ENCODE results near the gene FDX2.

The FDX2 gene

DNA sequence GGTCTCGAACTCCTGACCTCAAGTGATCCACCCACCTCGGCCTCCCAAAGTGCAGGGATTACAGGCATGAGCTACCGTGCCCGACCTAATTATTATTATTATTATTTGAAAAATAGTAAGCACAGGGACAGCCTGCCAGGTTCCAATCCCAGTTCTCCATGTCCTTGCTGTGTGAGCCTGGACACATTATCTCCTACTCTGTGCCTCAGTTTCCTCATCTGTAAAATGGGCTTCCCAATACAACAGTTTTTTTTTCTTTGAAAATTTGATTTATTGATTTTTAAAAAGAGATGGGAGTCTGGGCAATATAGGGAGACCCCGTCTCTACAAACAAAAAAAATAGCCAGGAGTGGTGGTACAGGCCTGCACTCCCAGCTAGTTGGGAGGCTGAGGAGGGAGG, 9.5 kb downstream of the FDX2 start:
- intact Hi-C loops (cut with DNase I), result no loop called here

DNA sequence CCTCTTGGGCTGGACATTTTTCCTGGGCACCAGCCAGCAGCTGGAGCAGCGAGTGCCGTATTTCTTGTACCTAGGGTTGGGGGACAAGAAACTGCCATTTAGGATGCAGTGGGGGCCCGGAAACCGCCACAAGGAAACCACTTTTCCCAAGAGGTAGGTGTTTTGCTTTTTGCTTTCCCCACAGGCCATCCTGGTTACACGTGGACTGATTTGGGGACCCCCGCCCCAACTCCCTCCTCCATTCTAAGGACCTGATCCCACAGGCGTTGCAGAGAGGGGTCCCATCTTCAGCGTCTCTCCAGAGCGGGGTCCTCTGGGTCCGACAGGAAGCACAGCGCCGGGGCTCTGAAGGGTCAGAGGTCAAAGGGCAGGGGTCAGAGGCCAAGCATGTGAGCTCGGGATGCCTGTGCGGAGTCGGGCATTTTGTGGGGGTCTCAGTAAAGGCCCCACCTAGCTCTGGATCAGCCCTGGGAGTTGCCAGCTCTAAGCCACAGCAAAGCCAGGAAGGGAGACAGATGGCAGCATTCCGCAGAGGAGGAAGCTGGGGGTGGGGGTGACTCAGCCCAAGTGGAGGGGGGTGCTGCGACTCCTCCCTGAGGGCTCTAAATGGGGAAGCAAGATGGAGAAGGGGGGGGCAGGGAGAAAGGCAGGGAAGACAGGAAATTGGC, 10.5 kb downstream of the FDX2 start:
- peak in 9 of 10 donors; percentile 44 to 95 (median 70) for DNase-seq
- intact Hi-C loops (cut with DNase I), result no loop called here

More for the DNA sequence above, 9.5 kb downstream of the FDX2 start:
- DNase-seq, result no peak

DNA sequence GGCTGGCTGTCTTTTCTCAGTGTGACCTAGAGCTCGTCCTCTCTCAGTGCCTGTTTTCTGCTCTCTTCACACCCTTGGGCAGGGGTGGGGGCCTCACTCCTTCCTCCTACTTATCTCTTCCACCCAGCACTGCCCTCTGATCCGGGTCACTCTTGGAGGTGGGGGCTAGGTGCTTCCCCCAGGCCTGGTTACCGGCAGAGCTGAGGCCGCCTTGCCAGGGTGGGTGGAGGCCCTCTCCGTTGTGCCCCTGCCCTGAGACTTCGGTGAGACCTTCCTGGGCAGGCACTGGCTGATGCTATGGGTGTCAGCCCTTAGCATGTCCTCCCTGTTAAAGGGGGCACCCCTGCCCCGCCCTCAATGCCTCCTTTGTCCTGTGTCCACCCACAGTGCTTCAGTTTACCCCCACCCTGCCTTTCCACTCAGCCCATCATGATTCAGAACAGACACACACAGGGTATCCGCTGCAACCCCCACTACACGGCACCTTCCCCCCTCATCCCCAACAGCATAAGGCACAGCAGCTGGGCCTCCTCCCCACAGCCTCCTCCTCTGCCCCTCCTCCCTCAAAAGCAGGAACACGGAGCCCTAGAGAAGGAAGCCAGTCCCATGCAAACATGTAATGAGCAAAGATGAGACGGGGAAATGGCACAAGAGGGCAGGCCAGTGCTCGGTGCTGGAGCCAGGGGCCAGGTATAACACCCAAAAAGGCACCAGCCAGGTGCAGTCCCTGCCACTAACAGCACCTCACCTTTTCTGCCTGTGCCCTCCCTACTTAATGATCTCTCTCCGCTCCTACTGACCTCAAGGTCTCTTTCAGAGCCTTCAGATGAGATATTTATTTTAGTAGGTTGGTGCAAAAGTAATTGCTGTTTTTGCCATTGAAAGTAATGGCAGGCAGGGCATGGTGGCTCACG, 16.0 kb downstream of the FDX2 start:
- DNase-seq, result peak in 4 of 10 donors; percentile 36 to 93 (median 66)
- intact Hi-C loops (cut with DNase I), result no loop called here

DNA sequence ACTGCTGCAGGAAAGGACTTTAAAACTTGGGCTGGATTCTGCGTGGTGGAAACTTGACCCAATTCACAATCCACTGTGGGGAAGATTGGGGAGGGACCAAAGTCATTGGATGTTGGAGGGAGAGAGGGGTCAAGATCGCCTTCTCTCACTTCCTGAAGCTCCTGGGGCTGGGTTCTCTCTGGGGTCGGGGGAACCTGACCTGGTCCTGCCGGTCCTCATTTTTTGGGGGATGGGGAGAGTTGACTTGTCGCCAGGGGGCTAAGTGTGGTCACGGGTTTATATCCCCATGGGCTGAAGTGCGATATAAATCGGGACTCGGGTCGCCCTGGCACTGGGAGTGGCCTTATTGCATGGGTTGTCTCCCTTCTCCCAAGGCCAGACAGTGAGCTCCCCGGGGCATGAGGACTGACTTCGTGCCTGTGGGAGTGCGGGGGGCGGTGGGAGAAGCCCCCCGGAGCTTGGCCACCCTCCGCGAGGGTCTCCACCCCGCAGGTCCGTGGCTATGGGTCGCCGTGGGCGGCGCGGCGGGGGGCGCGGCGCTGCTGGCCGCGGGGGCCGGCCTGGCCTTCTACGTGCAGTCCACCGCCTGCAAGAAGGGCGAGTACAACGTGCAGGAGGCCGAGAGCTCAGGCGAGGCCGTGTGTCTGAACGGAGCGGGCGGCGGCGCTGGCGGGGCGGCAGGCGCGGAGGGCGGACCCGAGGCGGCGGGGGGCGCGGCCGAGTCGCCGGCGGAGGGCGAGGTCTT, 19.8 kb downstream of the FDX2 start:
- intact Hi-C loops (cut with DNase I), result no loop called here
- DNase-seq, result no peak

DNA sequence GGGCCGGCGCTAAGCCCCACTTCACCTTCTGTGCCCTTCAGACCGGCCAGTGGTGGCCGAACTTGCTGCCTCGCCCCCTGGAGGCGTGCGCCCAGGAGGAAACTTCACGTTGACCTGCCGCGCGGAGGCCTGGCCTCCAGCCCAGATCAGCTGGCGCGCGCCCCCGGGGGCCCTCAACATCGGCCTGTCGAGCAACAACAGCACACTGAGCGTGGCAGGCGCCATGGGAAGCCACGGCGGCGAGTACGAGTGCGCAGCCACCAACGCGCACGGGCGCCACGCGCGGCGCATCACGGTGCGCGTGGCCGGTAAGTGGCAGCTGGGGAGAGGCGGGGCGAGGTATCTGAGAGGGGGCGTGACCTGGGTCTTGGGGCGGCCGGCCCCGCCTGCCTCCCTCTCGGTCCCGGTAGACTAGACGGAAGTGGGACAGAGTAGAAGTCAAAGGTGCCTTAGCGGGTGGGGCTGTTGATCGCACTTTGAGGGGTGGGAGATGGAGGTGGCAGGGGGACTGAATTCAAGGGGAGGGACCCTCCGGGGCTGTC, 20.4 kb downstream of the FDX2 start:
- intact Hi-C loops (cut with DNase I), result no loop called here

DNA sequence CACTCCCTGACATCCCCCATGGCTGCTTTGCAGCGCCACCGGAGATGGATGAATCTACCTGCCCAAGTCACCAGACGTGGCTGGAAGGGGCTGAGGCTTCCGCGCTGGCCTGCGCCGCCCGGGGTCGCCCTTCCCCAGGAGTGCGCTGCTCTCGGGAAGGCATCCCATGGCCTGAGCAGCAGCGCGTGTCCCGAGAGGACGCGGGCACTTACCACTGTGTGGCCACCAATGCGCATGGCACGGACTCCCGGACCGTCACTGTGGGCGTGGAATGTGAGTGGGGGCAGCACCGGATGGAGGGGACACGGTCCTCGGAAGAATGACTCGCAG, 21.5 kb downstream of the FDX2 start:
- intact Hi-C loops (cut with DNase I), result no loop called here
- no peak for DNase-seq

More for the DNA sequence above, 20.4 kb downstream of the FDX2 start:
- DNase-seq, result peak in 1 of 10 donors; percentile 84

DNA sequence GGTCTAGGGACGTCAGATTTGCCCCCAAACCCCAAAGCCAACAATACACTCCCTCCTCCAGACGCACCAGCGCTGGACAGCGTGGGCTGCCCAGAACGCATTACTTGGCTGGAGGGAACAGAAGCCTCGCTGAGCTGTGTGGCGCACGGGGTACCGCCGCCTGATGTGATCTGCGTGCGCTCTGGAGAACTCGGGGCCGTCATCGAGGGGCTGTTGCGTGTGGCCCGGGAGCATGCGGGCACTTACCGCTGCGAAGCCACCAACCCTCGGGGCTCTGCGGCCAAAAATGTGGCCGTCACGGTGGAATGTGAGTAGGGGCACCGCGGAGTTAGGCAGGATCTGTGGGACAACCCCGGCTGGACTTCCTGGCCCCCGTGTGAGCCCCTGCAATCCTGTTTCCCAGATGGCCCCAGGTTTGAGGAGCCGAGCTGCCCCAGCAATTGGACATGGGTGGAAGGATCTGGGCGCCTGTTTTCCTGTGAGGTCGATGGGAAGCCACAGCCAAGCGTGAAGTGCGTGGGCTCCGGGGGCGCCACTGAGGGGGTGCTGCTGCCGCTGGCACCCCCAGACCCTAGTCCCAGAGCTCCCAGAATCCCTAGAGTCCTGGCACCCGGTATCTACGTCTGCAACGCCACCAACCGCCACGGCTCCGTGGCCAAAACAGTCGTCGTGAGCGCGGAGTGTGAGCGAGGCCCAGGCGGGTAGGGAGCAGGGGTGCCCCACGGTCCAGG, 22.0 kb downstream of the FDX2 start:
- intact Hi-C loops (cut with DNase I), result no loop called here
- DNase-seq, result peak in 1 of 10 donors; percentile 68

DNA sequence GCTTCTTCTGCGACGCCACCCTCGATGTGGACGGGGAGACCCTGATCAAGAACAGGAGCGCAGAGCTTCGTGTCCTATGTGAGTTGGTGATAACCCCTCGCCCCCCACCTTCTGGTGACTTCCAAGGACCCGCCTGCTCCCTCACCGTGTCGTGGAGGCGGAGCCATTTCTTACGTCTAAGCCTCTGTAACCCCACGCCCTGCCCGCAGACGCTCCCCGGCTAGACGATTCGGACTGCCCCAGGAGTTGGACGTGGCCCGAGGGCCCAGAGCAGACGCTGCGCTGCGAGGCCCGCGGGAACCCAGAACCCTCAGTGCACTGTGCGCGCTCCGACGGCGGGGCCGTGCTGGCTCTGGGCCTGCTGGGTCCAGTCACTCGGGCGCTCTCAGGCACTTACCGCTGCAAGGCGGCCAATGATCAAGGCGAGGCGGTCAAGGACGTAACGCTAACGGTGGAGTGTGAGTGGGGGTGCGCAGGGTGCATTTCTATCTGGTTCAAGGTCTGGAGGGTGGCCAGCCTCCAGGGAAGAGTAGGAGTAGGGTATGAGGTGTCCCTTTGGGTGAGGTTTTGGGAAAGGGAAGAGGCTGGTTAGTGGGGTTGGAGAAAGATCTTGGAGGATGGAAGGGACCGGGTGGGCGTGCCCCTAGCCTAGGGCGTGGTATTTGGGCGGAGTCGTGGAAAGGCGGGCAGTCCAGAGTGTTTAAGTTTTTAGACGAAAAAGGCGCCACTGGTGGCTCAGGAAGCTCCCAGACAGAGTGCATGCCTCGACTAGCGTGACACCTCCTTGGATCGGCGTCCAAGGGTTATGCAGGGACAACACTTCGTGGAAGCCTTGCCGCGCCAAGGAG, 22.8 kb downstream of the FDX2 start:
- intact Hi-C loops (cut with DNase I), result no loop called here

DNA sequence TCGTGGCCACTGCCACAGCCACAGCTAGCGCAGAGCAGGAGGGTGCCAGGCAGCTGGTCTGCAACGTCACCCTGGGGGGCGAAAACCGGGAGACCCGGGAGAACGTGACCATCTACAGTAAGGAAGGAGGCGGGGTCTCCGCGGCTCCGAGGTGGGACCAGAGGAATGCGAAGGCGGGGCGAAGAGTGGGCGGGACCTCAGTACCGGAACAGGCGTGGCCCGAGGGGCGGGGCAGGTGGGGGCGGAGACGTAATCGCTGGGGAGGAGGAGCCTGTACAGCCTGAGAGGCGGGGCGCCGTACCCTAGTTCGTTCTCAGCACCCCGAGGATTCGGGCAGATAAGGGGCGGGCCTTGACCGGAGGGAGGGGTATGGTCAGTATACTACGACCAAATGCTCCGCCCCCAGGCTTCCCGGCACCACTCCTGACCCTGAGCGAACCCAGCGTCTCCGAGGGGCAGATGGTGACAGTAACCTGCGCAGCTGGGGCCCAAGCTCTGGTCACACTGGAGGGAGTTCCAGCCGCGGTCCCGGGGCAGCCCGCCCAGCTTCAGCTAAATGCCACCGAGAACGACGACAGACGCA, 23.5 kb downstream of the FDX2 start:
- intact Hi-C loops (cut with DNase I), result no loop called here
- peak in 8 of 10 donors; percentile 43 to 95 (median 65) for DNase-seq

More for the DNA sequence above, 22.8 kb downstream of the FDX2 start:
- peak in 1 of 10 donors; percentile 62 for DNase-seq

DNA sequence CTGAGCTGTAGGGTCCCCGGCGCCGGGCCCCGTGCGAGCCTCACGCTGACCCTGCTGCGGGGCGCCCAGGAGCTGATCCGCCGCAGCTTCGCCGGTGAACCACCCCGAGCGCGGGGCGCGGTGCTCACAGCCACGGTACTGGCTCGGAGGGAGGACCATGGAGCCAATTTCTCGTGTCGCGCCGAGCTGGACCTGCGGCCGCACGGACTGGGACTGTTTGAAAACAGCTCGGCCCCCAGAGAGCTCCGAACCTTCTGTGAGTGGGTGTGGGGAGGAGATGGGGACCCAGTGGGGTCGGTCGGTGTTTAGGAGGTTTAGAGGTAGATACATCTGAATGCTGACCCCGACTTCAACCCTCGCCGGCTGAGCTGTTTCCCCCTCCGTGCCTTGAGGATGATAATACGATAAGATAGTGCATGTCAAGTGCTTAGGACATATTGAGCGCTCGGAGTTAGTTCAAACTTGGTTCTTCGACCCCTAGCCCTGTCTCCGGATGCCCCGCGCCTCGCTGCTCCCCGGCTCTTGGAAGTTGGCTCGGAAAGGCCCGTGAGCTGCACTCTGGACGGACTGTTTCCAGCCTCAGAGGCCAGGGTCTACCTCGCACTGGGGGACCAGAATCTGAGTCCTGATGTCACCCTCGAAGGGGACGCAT, 24.1 kb downstream of the FDX2 start:
- intact Hi-C loops (cut with DNase I), result no loop called here
- DNase-seq, result no peak

DNA sequence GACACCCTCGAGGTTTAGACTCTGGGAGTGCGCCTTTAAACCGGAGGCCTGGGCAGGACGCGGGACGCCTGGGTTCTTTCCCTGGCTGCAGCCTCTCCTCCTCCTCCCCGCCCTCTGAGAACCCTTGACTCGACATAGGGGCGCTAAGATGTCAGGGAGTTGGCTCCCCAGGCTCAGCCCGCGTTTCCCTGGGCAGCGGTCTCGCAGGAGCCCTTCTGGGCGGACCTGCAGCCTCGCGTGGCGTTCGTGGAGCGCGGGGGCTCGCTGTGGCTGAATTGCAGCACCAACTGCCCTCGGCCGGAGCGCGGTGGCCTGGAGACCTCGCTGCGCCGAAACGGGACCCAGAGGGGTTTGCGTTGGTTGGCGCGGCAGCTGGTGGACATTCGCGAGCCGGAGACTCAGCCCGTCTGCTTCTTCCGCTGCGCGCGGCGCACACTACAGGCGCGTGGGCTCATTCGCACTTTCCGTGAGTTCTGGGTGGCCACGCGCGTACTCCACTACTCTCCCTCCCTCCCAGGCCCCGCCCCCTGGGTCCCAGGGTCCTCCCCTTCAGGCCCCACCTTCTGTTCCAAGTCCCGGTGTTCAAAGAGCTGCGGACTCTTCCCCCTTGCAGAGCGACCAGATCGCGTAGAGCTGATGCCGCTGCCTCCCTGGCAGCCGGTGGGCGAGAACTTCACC, 24.8 kb downstream of the FDX2 start:
- peak in 6 of 10 donors; percentile 53 to 94 (median 75) for DNase-seq

DNA sequence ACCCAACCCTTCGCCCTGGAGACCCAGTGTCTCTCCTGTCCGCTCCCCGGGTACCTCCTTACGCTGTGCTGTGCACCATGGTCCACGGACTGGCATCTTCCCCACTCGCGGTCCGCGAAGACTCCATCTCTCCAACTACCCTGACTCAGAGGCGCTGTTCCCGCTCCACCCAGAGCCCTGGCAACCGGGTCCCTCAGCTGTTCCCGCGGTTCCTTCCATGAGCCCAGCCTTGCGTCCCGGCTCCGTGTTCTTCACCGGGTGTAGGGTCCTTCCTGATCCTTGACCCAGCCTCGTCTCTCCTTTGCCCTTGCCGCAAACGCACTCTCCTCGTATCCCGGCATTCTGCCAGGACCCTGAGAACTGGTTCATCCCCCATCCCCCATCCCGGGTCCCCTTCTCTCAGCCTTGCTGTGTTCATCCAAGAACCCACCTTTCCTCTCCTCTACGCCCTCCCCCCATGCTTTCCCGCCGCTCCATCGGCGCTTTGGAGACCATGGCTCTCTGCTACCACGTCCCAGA, 25.4 kb downstream of the FDX2 start:
- intact Hi-C loops (cut with DNase I), result no loop called here
- peak in 3 of 10 donors; percentile 22 to 87 (median 80) for DNase-seq

More for the DNA sequence above, 24.8 kb downstream of the FDX2 start:
- intact Hi-C loops (cut with DNase I), result no loop called here

DNA sequence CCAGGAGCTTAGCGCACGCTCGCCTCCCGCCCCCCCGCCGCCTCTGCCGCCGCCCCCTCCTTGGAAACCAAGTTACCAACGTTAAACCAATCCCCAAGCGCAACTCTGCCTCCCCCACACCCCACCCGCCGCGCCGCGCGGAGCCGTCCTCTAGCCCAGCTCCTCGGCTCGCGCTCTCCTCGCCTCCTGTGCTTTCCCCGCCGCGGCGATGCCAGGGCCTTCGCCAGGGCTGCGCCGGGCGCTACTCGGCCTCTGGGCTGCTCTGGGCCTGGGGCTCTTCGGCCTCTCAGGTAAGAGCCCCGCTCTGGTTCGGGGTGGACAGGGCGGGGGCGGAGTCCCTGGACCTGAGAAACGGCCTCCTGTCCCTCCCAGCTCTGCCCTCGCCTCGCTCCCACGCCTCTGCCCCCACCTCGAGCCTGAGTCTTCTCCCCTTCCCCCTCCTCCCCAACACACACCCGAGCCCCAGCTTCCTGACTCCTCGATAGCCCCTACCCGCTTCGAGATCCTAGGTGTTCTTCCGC, 25.9 kb downstream of the FDX2 start, which contains the start of gene ICAM5:
TSS of gene ICAM5 (plus strand) at position 117 of the 521 bp plus-strand sequence. CDS start at position 209, 92 bp downstream.
- peak in 8 of 10 donors; percentile 42 to 95 (median 66) for DNase-seq
- intact Hi-C loops (cut with DNase I), result no loop called here

DNA sequence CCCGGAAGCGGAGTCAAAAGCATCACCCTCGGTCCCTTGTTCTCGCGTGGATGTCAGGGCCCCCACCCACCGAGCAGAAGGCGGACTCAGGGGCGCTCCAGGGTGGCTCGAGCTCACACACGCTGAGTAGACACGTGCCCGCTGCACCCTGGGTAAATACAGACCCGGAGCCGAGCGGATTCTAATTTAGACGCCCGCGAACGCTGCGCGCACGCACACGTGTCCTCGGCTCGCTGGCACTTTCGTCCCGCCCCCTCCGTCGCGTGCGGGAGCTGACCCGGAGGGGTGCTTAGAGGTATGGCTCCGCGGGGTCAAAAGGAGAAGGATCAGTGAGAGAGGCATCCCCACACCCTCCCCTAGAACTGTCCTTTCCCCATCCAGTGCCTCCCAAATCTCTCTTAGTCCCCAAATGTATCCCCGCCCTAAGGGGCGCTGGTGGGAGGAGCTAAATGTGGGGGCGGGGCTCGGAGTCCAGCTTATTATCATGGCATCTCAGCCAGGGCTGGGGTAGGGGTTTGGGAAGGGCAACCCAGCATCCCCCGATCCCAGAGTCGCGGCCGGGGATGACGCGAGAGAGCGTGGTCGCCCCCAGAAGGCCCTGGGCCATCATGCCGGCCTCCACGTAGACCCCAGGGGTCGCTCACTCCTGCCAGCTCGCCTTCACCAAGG, 26.5 kb downstream of the FDX2 start:
- peak in 6 of 10 donors; percentile 46 to 91 (median 66) for DNase-seq

DNA sequence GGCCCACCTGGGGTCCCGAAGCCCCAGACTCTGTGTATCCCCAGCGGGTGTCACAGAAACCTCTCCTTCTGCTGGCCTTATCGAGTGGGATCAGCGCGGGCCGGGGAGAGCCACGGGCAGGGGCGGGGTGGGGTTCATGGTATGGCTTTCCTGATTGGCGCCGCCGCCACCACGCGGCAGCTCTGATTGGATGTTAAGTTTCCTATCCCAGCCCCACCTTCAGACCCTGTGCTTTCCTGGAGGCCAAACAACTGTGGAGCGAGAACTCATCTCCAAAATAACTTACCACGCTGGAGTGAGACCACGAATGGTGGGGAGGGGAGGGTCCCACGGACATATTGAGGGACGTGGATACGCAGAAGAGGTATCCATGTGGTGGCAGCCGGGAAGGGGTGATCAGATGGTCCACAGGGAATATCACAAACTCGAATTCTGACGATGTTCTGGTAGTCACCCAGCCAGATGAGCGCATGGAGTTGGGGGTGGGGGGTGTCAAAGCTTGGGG, 27.1 kb downstream of the FDX2 start:
- peak in 6 of 10 donors; percentile 50 to 94 (median 64) for DNase-seq
- intact Hi-C loops (cut with DNase I), result no loop called here

More for the DNA sequence above, 26.5 kb downstream of the FDX2 start:
- intact Hi-C loops (cut with DNase I), result no loop called here

All from posterior cingulate gyrus (tissue), 11 donors.